Lower leg skin (tissue), 3 donors: ENCODE results near the gene CR1L.

Experiments used
- POLR2A ChIP-seq, 2 donors: fragments of 450-650 bp; IDR thresholded peaks; one replicate each; pipeline ENCODE4 v1.6.1; 2016 to 2017; ENCODE audit warnings: antibody characterized with exemption in 2 of 2, mild to moderate bottlenecking in 1 of 2, moderate library complexity in 1 of 2
- TF ChIP-seq, protein P1 (sequence below), 3 donors: fragments of 450-650 bp; IDR thresholded peaks; one replicate each; pipeline ENCODE4 v1.5.1; 2016; ENCODE audit warnings: antibody characterized with exemption in 3 of 3, mild to moderate bottlenecking in 3 of 3, moderate library complexity in 2 of 3

DNA sequence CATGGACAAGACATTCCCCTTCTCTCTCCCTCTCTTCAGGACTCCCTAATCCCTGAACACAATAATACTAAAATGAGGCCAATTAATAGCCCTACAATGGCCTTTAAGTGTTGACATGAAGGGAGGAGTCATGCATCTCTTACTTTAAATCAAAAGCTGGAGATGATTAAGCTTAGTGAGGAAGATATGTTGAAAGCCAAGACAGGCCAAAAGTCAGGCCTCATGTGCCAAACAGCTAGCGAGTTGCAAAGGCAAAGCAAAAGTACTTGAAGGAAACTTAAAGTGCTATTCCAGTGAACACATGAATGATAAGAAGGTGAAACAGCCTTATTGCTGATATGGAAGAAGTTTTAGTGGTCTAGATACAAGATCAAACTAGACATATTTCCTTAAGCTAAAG, 57.4 kb downstream of the CR1L start:
- TF ChIP-seq, protein P1, sequence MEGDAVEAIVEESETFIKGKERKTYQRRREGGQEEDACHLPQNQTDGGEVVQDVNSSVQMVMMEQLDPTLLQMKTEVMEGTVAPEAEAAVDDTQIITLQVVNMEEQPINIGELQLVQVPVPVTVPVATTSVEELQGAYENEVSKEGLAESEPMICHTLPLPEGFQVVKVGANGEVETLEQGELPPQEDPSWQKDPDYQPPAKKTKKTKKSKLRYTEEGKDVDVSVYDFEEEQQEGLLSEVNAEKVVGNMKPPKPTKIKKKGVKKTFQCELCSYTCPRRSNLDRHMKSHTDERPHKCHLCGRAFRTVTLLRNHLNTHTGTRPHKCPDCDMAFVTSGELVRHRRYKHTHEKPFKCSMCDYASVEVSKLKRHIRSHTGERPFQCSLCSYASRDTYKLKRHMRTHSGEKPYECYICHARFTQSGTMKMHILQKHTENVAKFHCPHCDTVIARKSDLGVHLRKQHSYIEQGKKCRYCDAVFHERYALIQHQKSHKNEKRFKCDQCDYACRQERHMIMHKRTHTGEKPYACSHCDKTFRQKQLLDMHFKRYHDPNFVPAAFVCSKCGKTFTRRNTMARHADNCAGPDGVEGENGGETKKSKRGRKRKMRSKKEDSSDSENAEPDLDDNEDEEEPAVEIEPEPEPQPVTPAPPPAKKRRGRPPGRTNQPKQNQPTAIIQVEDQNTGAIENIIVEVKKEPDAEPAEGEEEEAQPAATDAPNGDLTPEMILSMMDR (IDR thresholded peaks at IDR 0.05) = no peak
- no peak for TF ChIP-seq POLR2A (IDR thresholded peaks at IDR 0.05)
